Brain microvascular endothelial cell (primary cell): ENCODE data around the gene IGSF9B.

Experiments
- DNase-seq: peaks from one replicate; pipeline ENCODE4 v3.0.0-alpha.2; 2020
- H3K27ac ChIP-seq: fragments of 250-450 bp; sonication (Bioruptor Pico); 2 replicates; pipeline ENCODE4 v1.5.1; 2020; ENCODE audit warnings: mild to moderate bottlenecking, moderate library complexity
- H3K27me3 ChIP-seq: fragments of 250-450 bp; sonication (Bioruptor Pico); replicated peaks from 2 replicates; pipeline ENCODE4 v1.5.1; 2020; ENCODE audit warnings: mild to moderate bottlenecking
- H3K36me3 ChIP-seq: fragments of 250-450 bp; sonication (Bioruptor Pico); replicated peaks from 2 replicates; pipeline ENCODE4 v1.5.1; 2020; ENCODE audit warnings: mild to moderate bottlenecking
- H3K4me3 ChIP-seq: 2 replicates; pipeline ENCODE4 v1.5.1; 2011; ENCODE audit warnings: low read depth, mild to moderate bottlenecking, control low read depth, low read length, moderate library complexity
- in situ Hi-C: cut with HindIII; loops from 2 replicates; pipeline ENCODE4 v1.10.0; 2017; ENCODE audit warnings: low sequenced_read_pairs, low pct_ligation_motif_present
- TF ChIP-seq, protein P1 (sequence below): IDR thresholded peaks from 2 replicates; pipeline ENCODE4 v1.5.1; 2011; ENCODE audit warnings: low read depth, mild to moderate bottlenecking, moderate library complexity, low read length, control low read depth, inconsistent platforms; ENCODE audit errors: missing control alignments

Gene IGSF9B

GRCh38 chr11:133921513-133921912 is 35.3 kb downstream of the IGSF9B start:
- TF ChIP-seq, protein P1, sequence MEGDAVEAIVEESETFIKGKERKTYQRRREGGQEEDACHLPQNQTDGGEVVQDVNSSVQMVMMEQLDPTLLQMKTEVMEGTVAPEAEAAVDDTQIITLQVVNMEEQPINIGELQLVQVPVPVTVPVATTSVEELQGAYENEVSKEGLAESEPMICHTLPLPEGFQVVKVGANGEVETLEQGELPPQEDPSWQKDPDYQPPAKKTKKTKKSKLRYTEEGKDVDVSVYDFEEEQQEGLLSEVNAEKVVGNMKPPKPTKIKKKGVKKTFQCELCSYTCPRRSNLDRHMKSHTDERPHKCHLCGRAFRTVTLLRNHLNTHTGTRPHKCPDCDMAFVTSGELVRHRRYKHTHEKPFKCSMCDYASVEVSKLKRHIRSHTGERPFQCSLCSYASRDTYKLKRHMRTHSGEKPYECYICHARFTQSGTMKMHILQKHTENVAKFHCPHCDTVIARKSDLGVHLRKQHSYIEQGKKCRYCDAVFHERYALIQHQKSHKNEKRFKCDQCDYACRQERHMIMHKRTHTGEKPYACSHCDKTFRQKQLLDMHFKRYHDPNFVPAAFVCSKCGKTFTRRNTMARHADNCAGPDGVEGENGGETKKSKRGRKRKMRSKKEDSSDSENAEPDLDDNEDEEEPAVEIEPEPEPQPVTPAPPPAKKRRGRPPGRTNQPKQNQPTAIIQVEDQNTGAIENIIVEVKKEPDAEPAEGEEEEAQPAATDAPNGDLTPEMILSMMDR: no peak
- peaks cover 6% of the 10 kb centered on the region for H3K27me3 ChIP-seq
- no peaks in the 10 kb centered on the region for H3K36me3 ChIP-seq
- no peak for DNase-seq
- in situ Hi-C loops: no loop called here
- H3K27ac ChIP-seq: no peak overlapping the region
- H3K4me3 ChIP-seq: no peak overlapping the region

DNA sequence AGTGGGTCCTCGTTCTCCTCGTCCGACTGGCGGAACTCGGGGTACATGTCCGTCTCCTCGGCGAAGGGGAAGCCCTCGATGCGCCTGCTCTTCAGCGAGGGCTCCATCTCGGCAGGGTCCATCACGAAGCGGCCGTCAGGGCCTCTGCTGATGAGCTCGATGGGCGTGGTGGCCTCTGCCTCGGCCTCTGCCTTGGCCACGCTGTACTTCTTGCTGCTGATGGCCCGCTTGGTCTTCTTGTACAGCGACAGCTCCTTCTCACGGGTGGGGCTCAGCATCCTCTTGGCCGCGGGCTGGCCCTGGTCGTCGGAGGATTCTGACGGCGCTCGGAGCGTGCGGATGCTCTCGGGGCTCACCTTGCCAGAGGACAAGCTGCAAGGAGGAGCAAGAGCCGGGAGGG is 35.7 kb downstream of the IGSF9B start:
- in situ Hi-C loops: no loop called here
- no peak for DNase-seq
- Histone ChIP-seq H3K27ac (no peak overlapping the region), H3K36me3 (no peaks in the 10 kb centered on the region), H3K4me3 (no peak overlapping the region), H3K27me3 (peaks cover 6% of the 10 kb centered on the region)
- TF ChIP-seq, protein P1: no peak

- DNase-seq: no peak
- Histone ChIP-seq H3K27ac (no peak overlapping the region), H3K27me3 (peaks cover 6% of the 10 kb centered on the region), H3K4me3 (no peak overlapping the region), H3K36me3 (no peaks in the 10 kb centered on the region)
- in situ Hi-C loops: no loop called here
- TF ChIP-seq, protein P1: no peak
Observed at GRCh38 chr11:133920109-133920990, 36.4 kb downstream of the IGSF9B start.

GRCh38 chr11:133919330-133920108 is 37.2 kb downstream of the IGSF9B start:
- no peak for DNase-seq
- H3K27me3 ChIP-seq: peaks cover 6% of the 10 kb centered on the region
- H3K4me3 ChIP-seq: no peak overlapping the region
- TF ChIP-seq, protein P1: no peak
- in situ Hi-C loops: no loop called here
- H3K36me3 ChIP-seq: no peaks in the 10 kb centered on the region
- H3K27ac ChIP-seq: no peak overlapping the region

GRCh38 chr11:133918608-133919260 is 38.0 kb downstream of the IGSF9B start:
- in situ Hi-C loops: no loop called here
- Histone ChIP-seq H3K27me3 (peaks cover 6% of the 10 kb centered on the region), H3K4me3 (no peak overlapping the region), H3K36me3 (no peaks in the 10 kb centered on the region), H3K27ac (no peak overlapping the region)
- DNase-seq: no peak
- TF ChIP-seq, protein P1: no peak
